SK-N-SH (cell line): ENCODE results near the gene EEF1G. TPM values are rescaled to one million over a fixed set of nuclear protein-coding genes. Genes with fewer than 3 reads are reported as not detected.

Source experiments
- CTCF ChIA-PET: fragments of 300-600, 350-600 bp; formaldehyde crosslinking; extraction: SDS; loops from one replicate; lab custom pipeline; 2021; lab: Yijun Ruan, JAX
- POLR2A ChIA-PET: fragments of 350-600 bp; sonication (Branson Sonifier 250); formaldehyde crosslinking; extraction: SDS; loops from one replicate; lab custom pipeline; 2020; ENCODE audit warnings: antibody characterized with exemption, inconsistent platforms; lab: Yijun Ruan, JAX
- DNase-seq: peaks from one replicate; pipeline ENCODE4 v3.0.0; 2012
- H2AFZ ChIP-seq: fragments of 200-600 bp; sonication (generic); 2 replicates; pipeline ENCODE4 v1.8.1; 2016; ENCODE audit warnings: antibody characterized with exemption, mild to moderate bottlenecking, low read depth
- H3F3A ChIP-seq: fragments of 200-600 bp; sonication (generic); replicated peaks from 2 replicates; pipeline ENCODE3; 2016; ENCODE audit warnings: antibody characterized with exemption, mild to moderate bottlenecking; ENCODE audit not compliant: insufficient read depth
- H3K27ac ChIP-seq, 2 experiments: fragments of 200-500 bp in 1 of 2; fragments of 200-600 bp in 1 of 2; sonication (Bioruptor generic) in 1 of 2; sonication (generic), shearing (Covaris generic) in 1 of 2; 2 replicates each; pipeline versions ENCODE4 v1.5.1 to v1.6.1; 2014 to 2016; ENCODE audit warnings: low read depth in 2 of 2, inconsistent platforms in 1 of 2, low read length in 1 of 2, mild to moderate bottlenecking in 1 of 2, mixed read lengths in 1 of 2
- H3K27me3 ChIP-seq: fragments of 200-600 bp; sonication (generic), shearing (Covaris generic); 2 replicates; pipeline ENCODE4 v1.6.1; 2016; ENCODE audit warnings: mixed run types; ENCODE audit not compliant: insufficient read depth
- H3K36me3 ChIP-seq, 2 experiments: fragments of 200-500 bp in 1 of 2; fragments of 200-600 bp in 1 of 2; sonication (Bioruptor generic) in 1 of 2; sonication (generic) in 1 of 2; replicated peaks in 1 of 2; 2 replicates each; pipeline versions ENCODE3 to v1.5.1; 2014 to 2016; ENCODE audit warnings: low read length in 1 of 2, mild to moderate bottlenecking in 1 of 2; ENCODE audit not compliant: insufficient read depth in 2 of 2, control insufficient read depth in 1 of 2
- H3K4me1 ChIP-seq, 2 experiments: fragments of 200-500 bp in 1 of 2; fragments of 200-600 bp in 1 of 2; sonication (Bioruptor generic) in 1 of 2; sonication (generic), shearing (Covaris generic) in 1 of 2; 2 replicates each; pipeline versions ENCODE4 v1.5.1 to v1.6.1; 2014 to 2016; ENCODE audit warnings: low read depth in 1 of 2, low read length in 1 of 2, mixed run types in 1 of 2; ENCODE audit not compliant: insufficient read depth in 2 of 2, control insufficient read depth in 1 of 2
- H3K4me2 ChIP-seq: fragments of 200-600 bp; sonication (generic), shearing (Covaris generic); 2 replicates; pipeline ENCODE4 v1.6.1; 2017; ENCODE audit warnings: mixed run types
- H3K4me3 ChIP-seq, 2 experiments: fragments of 200-500 bp in 1 of 2; fragments of 200-600 bp in 1 of 2; sonication (Bioruptor generic) in 1 of 2; sonication (generic), shearing (Covaris generic) in 1 of 2; 2 replicates each; pipeline versions ENCODE4 v1.5.1 to v1.8.1; 2014 to 2016; ENCODE audit warnings: low read depth in 2 of 2, inconsistent platforms in 1 of 2, low read length in 1 of 2, mild to moderate bottlenecking in 1 of 2, mixed read lengths in 1 of 2, moderate library complexity in 1 of 2
- H3K79me2 ChIP-seq: fragments of 200-600 bp; sonication (generic); 2 replicates; pipeline ENCODE4 v1.8.1; 2017; ENCODE audit warnings: mild to moderate bottlenecking; ENCODE audit not compliant: insufficient read depth
- H3K9ac ChIP-seq: fragments of 200-600 bp; sonication (generic); 2 replicates; pipeline ENCODE4 v1.6.1; 2017; ENCODE audit warnings: mixed run types
- H3K9me2 ChIP-seq: fragments of 200-600 bp; sonication (generic); 2 replicates; pipeline ENCODE4 v1.6.1; 2017; ENCODE audit warnings: mixed run types
- H3K9me3 ChIP-seq: fragments of 200-600 bp; sonication (generic); 2 replicates; pipeline ENCODE4 v1.6.1; 2017; ENCODE audit warnings: mixed run types, mild to moderate bottlenecking, moderate library complexity
- H4K20me1 ChIP-seq: fragments of 200-600 bp; sonication (generic); 2 replicates; pipeline ENCODE4 v1.6.1; 2017; ENCODE audit warnings: mild to moderate bottlenecking, mixed run types; ENCODE audit not compliant: insufficient read depth
- CTCF ChIP-seq: fragments of 200-600 bp; sonication (generic); IDR thresholded peaks from 2 replicates; pipeline ENCODE4 v1.6.1; 2017; ENCODE audit warnings: antibody characterized with exemption, mild to moderate bottlenecking, moderate library complexity
- ELF1 ChIP-seq: IDR thresholded peaks from 2 replicates; pipeline ENCODE4 v1.4.0; 2012
- EP300 ChIP-seq, 2 experiments: IDR thresholded peaks; 2 replicates each; pipeline versions ENCODE4 v1.4.0 to v1.6.1; 2012; ENCODE audit warnings: borderline replicate concordance in 1 of 2, low read depth in 1 of 2, low read length in 1 of 2
- EZH2phosphoT487 ChIP-seq: fragments of 200-600 bp; sonication (generic); IDR thresholded peaks from 2 replicates; pipeline ENCODE4 v1.6.1; 2017; ENCODE audit warnings: low read depth, mixed run types, mild to moderate bottlenecking, antibody characterized with exemption, moderate library complexity, borderline replicate concordance
- FOSL2 ChIP-seq: IDR thresholded peaks from 2 replicates; pipeline ENCODE4 v1.4.0; 2012; ENCODE audit warnings: low read depth, mild to moderate bottlenecking, moderate library complexity, borderline replicate concordance
- FOXJ3 ChIP-seq: sonication (generic); formaldehyde crosslinking; IDR thresholded peaks from 2 replicates; pipeline ENCODE4 v1.5.1; 2020; ENCODE audit warnings: mild to moderate bottlenecking, missing genetic modification reagents
- FOXM1 ChIP-seq: IDR thresholded peaks from 2 replicates; pipeline ENCODE4 v1.4.0; 2012; ENCODE audit warnings: low read depth, mild to moderate bottlenecking
- GATA2 ChIP-seq: sonication (generic); formaldehyde crosslinking; IDR thresholded peaks from 2 replicates; pipeline ENCODE4 v1.5.0; 2020; ENCODE audit warnings: mild to moderate bottlenecking, missing genetic modification reagents
- JUND ChIP-seq: IDR thresholded peaks from 2 replicates; pipeline ENCODE4 v1.4.0; 2012
- MAX ChIP-seq: IDR thresholded peaks from 2 replicates; pipeline ENCODE4 v1.4.0; 2012; ENCODE audit warnings: low read depth
- NFIC ChIP-seq: IDR thresholded peaks from 2 replicates; pipeline ENCODE4 v1.4.0; 2012; ENCODE audit warnings: borderline replicate concordance
- NRF1 ChIP-seq: IDR thresholded peaks from 2 replicates; pipeline ENCODE4 v1.6.1; 2012; ENCODE audit warnings: low read depth, mild to moderate bottlenecking, low read length
- PBX3 ChIP-seq: IDR thresholded peaks from 2 replicates; pipeline ENCODE4; 2012
- POLR2AphosphoS5 ChIP-seq: IDR thresholded peaks from 2 replicates; pipeline ENCODE4 v1.6.1; 2012; ENCODE audit warnings: low read depth, low read length
- RAD21 ChIP-seq: IDR thresholded peaks from 2 replicates; pipeline ENCODE4 v1.6.1; 2012; ENCODE audit warnings: mild to moderate bottlenecking, low read length
- RXRA ChIP-seq: IDR thresholded peaks from 2 replicates; pipeline ENCODE4 v1.4.0; 2012; ENCODE audit warnings: low read depth, mild to moderate bottlenecking, borderline replicate concordance
- TAF1 ChIP-seq: IDR thresholded peaks from 2 replicates; pipeline ENCODE4 v1.6.1; 2012; ENCODE audit warnings: low read depth, mild to moderate bottlenecking, low read length, moderate library complexity, borderline replicate concordance
- TCF12 ChIP-seq: IDR thresholded peaks from 2 replicates; pipeline ENCODE4 v1.4.0; 2012
- ZBTB33 ChIP-seq: IDR thresholded peaks from 2 replicates; pipeline ENCODE4 v1.4.0; 2012; ENCODE audit warnings: low read depth, borderline replicate concordance
- WGBS: methylation state at CpG from one replicate; pipeline ENCODE4 v1.1.6; 2017; ENCODE audit warnings: low lambda C conversion rate; 5-methylcytosine and 5-hydroxymethylcytosine counted together
- polyA plus RNA-seq, 3 experiments: library from polyadenylated mRNA; depleted of rRNA; stranded (reverse); fragments of >200 nt; gene quantifications; 2 replicates each; pipeline ENCODE4 v1.2.3, GENCODE V29; 2012

Gene EEF1G
- polyA plus RNA-seq, 1 of the 3 experiments (the other 2 are of a cell fraction), result 1,853 TPM

GRCh38 chr11:62544581-62545436, 28.9 kb downstream of the EEF1G start:
- CTCF ChIA-PET, result interaction anchor here (1.0 to 10.9 kb wide), 10 partner anchors 11 to 207 kb away, joined by 3 to 195 read pairs (median 8); no protein-coding TSS in a partner anchor
- Histone ChIP-seq H3K4me1 (peaks cover 34 to 54% of the 10 kb centered on the region in 2 experiments), H4K20me1 (peaks cover 57% of the 10 kb centered on the region)

More at GRCh38 chr11:62544581-62545436, 28.9 kb downstream of the EEF1G start:
- WGBS, result 45% methylated on average over 14 of the region's 32 CpGs
- H3K36me3 ChIP-seq, result peaks cover 0 to 9% of the 10 kb centered on the region in 2 experiments
- TF ChIP-seq POLR2AphosphoS5 (no peak), FOXM1 (no peak), FOXJ3 (CRISPR knock-in tag) (no peak), FOSL2 (no peak), RAD21 (no peak), TAF1 (no peak), JUND (no peak), ZBTB33 (no peak), NFIC (no peak), PBX3 (no peak), TCF12 (no peak), NRF1 (no peak), RXRA (no peak), EZH2phosphoT487 (no peak), GATA2 (CRISPR knock-in tag) (no peak), MAX (no peak), CTCF (no peak), EP300 (IDR thresholded peaks at IDR 0.05; ENCODE audit: borderline replicate concordance in 1 of 2, low read depth in 1 of 2, low read length in 1 of 2) (no peak), ELF1 (no peak)
- H3F3A ChIP-seq, result peaks cover 27% of the 10 kb centered on the region
- H3K27ac ChIP-seq, result peak overlapping the region; percentile 59 to 82
- H3K9me2 ChIP-seq, result no peaks in the 10 kb centered on the region
- peak overlapping the region; percentile 99 for H3K9ac ChIP-seq
- H3K27me3 ChIP-seq, result no peaks in the 10 kb centered on the region
- no peak for DNase-seq
- peak overlapping the region; percentile 98 for H3K4me2 ChIP-seq
- POLR2A ChIA-PET, result interaction anchor here (1.2 to 1.8 kb wide), 3 partner anchors 13 to 144 kb away, joined by 5 to 6 read pairs (median 5); partner anchors contain the start of gene TUT1
- no peaks in the 10 kb centered on the region for H3K9me3 ChIP-seq
- peaks cover 81% of the 10 kb centered on the region for H3K79me2 ChIP-seq
- H3K4me3 ChIP-seq, result peak overlapping the region; percentile 75 to 98
- no peak overlapping the region for H2AFZ ChIP-seq
